CD4-positive, alpha-beta memory T cell (primary cell): ENCODE data around the gene CDH8. TPM values are rescaled to one million over a fixed set of nuclear protein-coding genes. Genes with fewer than 3 reads are reported as not detected.
"Not testable (repeated sequence)": the region's sequence is repeated elsewhere in the genome, so short reads cannot be mapped to it uniquely, and the experiment has no call there.

ENCODE experiments used
- CTCF ChIA-PET: fragments of 350-600 bp; sonication (Branson Sonifier 250); formaldehyde crosslinking; loops from one replicate; lab custom pipeline; 2021; ENCODE audit warnings: inconsistent platforms; ENCODE audit not compliant: partially characterized antibody; lab: Charles Lee
- POLR2A ChIA-PET: fragments of 350-600 bp; sonication (Branson Sonifier 250); formaldehyde crosslinking; loops from one replicate; lab custom pipeline; 2021; ENCODE audit not compliant: partially characterized antibody; lab: Charles Lee
- DNase-seq, 5 donors: peaks; one replicate each; pipeline versions ENCODE4 v3.0.0 to v3.0.0-alpha.2; 2020 to 2022; ENCODE audit warnings: mixed read lengths in 1 of 5
- H3K27ac ChIP-seq: one replicate; pipeline ENCODE4 v1.7.0; 2013; ENCODE audit warnings: low read depth, low read length
- H3K27me3 ChIP-seq: 2 replicates; pipeline ENCODE4 v1.7.0; 2013; ENCODE audit warnings: mild to moderate bottlenecking, low read length, moderate library complexity; ENCODE audit not compliant: insufficient read depth
- H3K36me3 ChIP-seq: 2 replicates; pipeline ENCODE4 v1.7.0; 2013; ENCODE audit warnings: mild to moderate bottlenecking, low read length, moderate library complexity; ENCODE audit not compliant: insufficient read depth
- H3K4me1 ChIP-seq: 2 replicates; pipeline ENCODE4 v1.7.0; 2013; ENCODE audit warnings: mild to moderate bottlenecking, low read length, moderate library complexity; ENCODE audit not compliant: insufficient read depth
- H3K4me3 ChIP-seq, 2 donors: one replicate each; pipeline ENCODE4 v1.7.0; 2013; ENCODE audit warnings: low read length in 2 of 2, mild to moderate bottlenecking in 1 of 2
- H3K9me3 ChIP-seq, 2 donors: one replicate each; pipeline ENCODE4 v1.7.0; 2013; ENCODE audit warnings: low read length in 2 of 2, control low read depth in 1 of 2; ENCODE audit not compliant: control insufficient read depth in 1 of 2
- H3K27ac Mint-ChIP-seq, 7 donors: one replicate each; pipeline ENCODE4 v1.8.0; 2020 to 2021; ENCODE audit warnings: mixed read lengths in 7 of 7, mild to moderate bottlenecking in 6 of 7, inconsistent platforms in 3 of 7, moderate library complexity in 3 of 7
- H3K27me3 Mint-ChIP-seq, 2 donors: one replicate each; pipeline ENCODE4 v1.8.0; 2020 to 2021; ENCODE audit warnings: mixed read lengths in 2 of 2
- H3K36me3 Mint-ChIP-seq, 2 donors: one replicate each; pipeline ENCODE4 v1.8.0; 2020 to 2021; ENCODE audit warnings: mixed read lengths in 2 of 2, inconsistent platforms in 1 of 2, mild to moderate bottlenecking in 1 of 2
- H3K4me1 Mint-ChIP-seq, 4 donors: one replicate each; pipeline ENCODE4 v1.8.0; 2020 to 2021; ENCODE audit warnings: mixed read lengths in 4 of 4, mild to moderate bottlenecking in 1 of 4
- H3K4me3 Mint-ChIP-seq, 8 donors: one replicate each; pipeline ENCODE4 v1.8.0; 2020 to 2021; ENCODE audit warnings: mixed read lengths in 8 of 8, mild to moderate bottlenecking in 7 of 8, moderate library complexity in 6 of 8, inconsistent platforms in 3 of 8
- H3K9me3 Mint-ChIP-seq, 8 donors: one replicate each; pipeline ENCODE4 v1.8.0; 2020 to 2021; ENCODE audit warnings: mixed read lengths in 8 of 8, mild to moderate bottlenecking in 5 of 8, inconsistent platforms in 3 of 8, moderate library complexity in 1 of 8
- intact Hi-C: fragments of 100-400 bp; cut with micrococcal nuclease; formaldehyde crosslinking; loops from one replicate; pipeline ENCODE4 v1.15.1; 2023
- polyA plus RNA-seq, 2 donors: library from polyadenylated mRNA; unstranded; fragments of 300-500 nt; fragmentation: Illumina TruSeq; gene quantifications; one replicate each; pipeline ENCODE4 v1.2.3, GENCODE V29; 2021
- total RNA-seq, 2 experiments: library from RNA; stranded (reverse); gene quantifications; one replicate each; pipeline ENCODE4 v1.2.3, GENCODE V29; 2021

The CDH8 gene
- total and polyA plus RNA-seq, 4 experiments from 2014 or later, result not detected

GRCh38 chr16:61781855-61782254 is 254.4 kb downstream of the CDH8 start:
- H3K4me1 Mint-ChIP-seq, H3K4me1 ChIP-seq, H3K4me3 Mint-ChIP-seq, POLR2A ChIA-PET, H3K27me3 Mint-ChIP-seq, H3K27ac ChIP-seq, intact Hi-C loops, H3K4me3 ChIP-seq, H3K27ac Mint-ChIP-seq, DNase-seq, H3K36me3 ChIP-seq, H3K9me3 ChIP-seq, H3K27me3 ChIP-seq, H3K36me3 Mint-ChIP-seq, CTCF ChIA-PET: not testable (repeated sequence)
- peaks cover 2 to 32% (median 19%) of the 10 kb centered on the region in 8 donors for H3K9me3 Mint-ChIP-seq

- DNase-seq, result no peak
- Histone ChIP-seq H3K27me3 (no peaks in the 10 kb centered on the region), H3K36me3 (no peaks in the 10 kb centered on the region), H3K27ac (no peak overlapping the region), H3K4me3 (no peak overlapping the region), H3K4me1 (no peaks in the 10 kb centered on the region), H3K9me3 (no peaks in the 10 kb centered on the region)
- ChIA-PET POLR2A (no interaction called here), CTCF (no interaction called here)
- Mint-ChIP-seq H3K4me3 (no peak overlapping the region), H3K27ac (no peak overlapping the region), H3K27me3 (no peaks in the 10 kb centered on the region), H3K4me1 (no peaks in the 10 kb centered on the region), H3K36me3 (no peaks in the 10 kb centered on the region), H3K9me3 (peaks cover 2 to 36% (median 21%) of the 10 kb centered on the region in 8 donors)
- intact Hi-C loops, result no loop called here
Measured at GRCh38 chr16:61780161-61780560, 256.1 kb downstream of the CDH8 start.

DNA sequence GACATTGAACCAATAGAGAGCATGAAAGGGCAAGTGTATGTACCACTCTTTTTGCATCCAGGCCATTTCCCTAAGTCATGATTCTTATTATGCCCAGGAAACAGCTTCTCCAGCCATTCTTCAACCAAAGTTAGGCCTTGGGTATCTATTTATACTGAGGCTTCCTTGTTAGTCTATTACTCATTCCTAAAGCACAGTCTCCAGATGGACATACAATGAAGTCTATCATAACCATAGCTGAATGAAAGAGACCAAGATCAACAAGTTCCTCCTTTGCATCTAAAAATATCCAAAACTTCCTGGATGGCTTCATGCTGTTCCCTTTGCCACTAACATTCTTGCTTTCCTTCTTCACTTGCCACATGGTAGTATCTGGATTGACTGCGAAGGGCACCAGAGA is 265.9 kb downstream of the CDH8 start:
- H3K9me3 Mint-ChIP-seq, result peaks cover 2 to 49% (median 18%) of the 10 kb centered on the region in 8 donors
- ChIA-PET CTCF (no interaction called here), POLR2A (no interaction called here)
- H3K36me3 Mint-ChIP-seq, result no peaks in the 10 kb centered on the region
- H3K27ac Mint-ChIP-seq, result no peak overlapping the region
- intact Hi-C loops, result no loop called here
- Histone ChIP-seq H3K27me3 (no peaks in the 10 kb centered on the region), H3K9me3 (peaks cover 0 to 3% of the 10 kb centered on the region in 2 donors), H3K36me3 (no peaks in the 10 kb centered on the region), H3K4me1 (no peaks in the 10 kb centered on the region), H3K4me3 (no peak overlapping the region), H3K27ac (no peak overlapping the region)
- DNase-seq, result no peak
- no peak overlapping the region for H3K4me3 Mint-ChIP-seq
- H3K4me1 Mint-ChIP-seq, result no peaks in the 10 kb centered on the region
- no peaks in the 10 kb centered on the region for H3K27me3 Mint-ChIP-seq

GRCh38 chr16:61763991-61764390 is 272.2 kb downstream of the CDH8 start:
- Histone ChIP-seq H3K9me3 (no peaks in the 10 kb centered on the region), H3K27ac (no peak overlapping the region), H3K36me3 (no peaks in the 10 kb centered on the region), H3K4me3 (no peak overlapping the region), H3K4me1 (no peaks in the 10 kb centered on the region), H3K27me3 (no peaks in the 10 kb centered on the region)
- Mint-ChIP-seq H3K9me3 (peaks cover 4 to 31% (median 20%) of the 10 kb centered on the region in 8 donors), H3K27ac (no peak overlapping the region), H3K27me3 (no peaks in the 10 kb centered on the region), H3K36me3 (no peaks in the 10 kb centered on the region), H3K4me3 (no peak overlapping the region), H3K4me1 (no peaks in the 10 kb centered on the region)
- intact Hi-C loops, result no loop called here
- POLR2A ChIA-PET, result no interaction called here
- CTCF ChIA-PET, result no interaction called here
- DNase-seq, result no peak

- Histone ChIP-seq H3K4me1 (no peaks in the 10 kb centered on the region), H3K4me3 (no peak overlapping the region), H3K36me3 (no peaks in the 10 kb centered on the region), H3K9me3 (no peaks in the 10 kb centered on the region), H3K27me3 (no peaks in the 10 kb centered on the region), H3K27ac (no peak overlapping the region)
- Mint-ChIP-seq H3K4me1 (no peaks in the 10 kb centered on the region), H3K27me3 (no peaks in the 10 kb centered on the region), H3K9me3 (peaks cover 4 to 40% (median 21%) of the 10 kb centered on the region in 8 donors), H3K36me3 (no peaks in the 10 kb centered on the region), H3K4me3 (no peak overlapping the region), H3K27ac (no peak overlapping the region)
- CTCF ChIA-PET, result no interaction called here
- DNase-seq, result no peak
- intact Hi-C loops, result no loop called here
- POLR2A ChIA-PET, result no interaction called here
Measured at GRCh38 chr16:61763013-61763412, 273.2 kb downstream of the CDH8 start.

- Mint-ChIP-seq H3K36me3 (no peaks in the 10 kb centered on the region), H3K27ac (no peak overlapping the region), H3K27me3 (no peaks in the 10 kb centered on the region), H3K4me1 (no peaks in the 10 kb centered on the region), H3K4me3 (no peak overlapping the region), H3K9me3 (peaks cover 0 to 56% (median 28%) of the 10 kb centered on the region in 8 donors)
- no peaks in the 10 kb centered on the region for H3K27me3 ChIP-seq
- intact Hi-C loops, result no loop called here
- no peak overlapping the region for H3K27ac ChIP-seq
- DNase-seq, result no peak
- H3K4me1 ChIP-seq, result no peaks in the 10 kb centered on the region
- CTCF ChIA-PET, result no interaction called here
- no peaks in the 10 kb centered on the region for H3K9me3 ChIP-seq
- no peaks in the 10 kb centered on the region for H3K36me3 ChIP-seq
- no peak overlapping the region for H3K4me3 ChIP-seq
- POLR2A ChIA-PET, result no interaction called here
Measured at GRCh38 chr16:61730997-61731396, 305.2 kb downstream of the CDH8 start.

DNA sequence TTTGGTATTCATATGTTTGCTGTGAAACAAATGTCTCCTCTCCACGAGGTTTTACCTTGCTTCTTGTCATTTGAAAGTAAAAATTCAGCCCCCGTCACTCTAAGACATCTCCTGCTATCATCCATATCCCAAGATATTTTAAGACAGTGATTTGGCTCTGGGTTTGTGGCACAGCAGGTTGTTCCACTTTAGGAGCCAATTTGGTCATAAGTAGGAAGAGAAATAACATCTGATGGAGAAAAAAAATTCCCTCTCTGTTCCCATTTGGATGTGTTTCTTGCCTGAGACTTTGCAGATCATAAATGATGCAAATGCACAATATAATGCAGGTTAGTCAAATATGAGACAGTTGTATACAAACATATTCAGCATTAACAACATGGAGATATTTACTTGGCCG is 309.5 kb downstream of the CDH8 start:
- POLR2A ChIA-PET, result no interaction called here
- Mint-ChIP-seq H3K4me1 (no peaks in the 10 kb centered on the region), H3K4me3 (no peak overlapping the region), H3K36me3 (no peaks in the 10 kb centered on the region), H3K27me3 (no peaks in the 10 kb centered on the region), H3K9me3 (peaks cover 0 to 42% (median 28%) of the 10 kb centered on the region in 8 donors), H3K27ac (no peak overlapping the region)
- H3K36me3 ChIP-seq, result no peaks in the 10 kb centered on the region
- no peaks in the 10 kb centered on the region for H3K4me1 ChIP-seq
- H3K9me3 ChIP-seq, result no peaks in the 10 kb centered on the region
- no peak for DNase-seq
- no peak overlapping the region for H3K4me3 ChIP-seq
- CTCF ChIA-PET, result no interaction called here
- H3K27me3 ChIP-seq, result no peaks in the 10 kb centered on the region
- intact Hi-C loops, result no loop called here
- no peak overlapping the region for H3K27ac ChIP-seq

- no peak overlapping the region for H3K4me3 Mint-ChIP-seq
- Histone ChIP-seq H3K9me3 (no peaks in the 10 kb centered on the region), H3K4me3 (no peak overlapping the region), H3K4me1 (no peaks in the 10 kb centered on the region), H3K27ac (no peak overlapping the region), H3K27me3 (no peaks in the 10 kb centered on the region), H3K36me3 (no peaks in the 10 kb centered on the region)
- H3K36me3 Mint-ChIP-seq, result no peaks in the 10 kb centered on the region
- no peaks in the 10 kb centered on the region for H3K27me3 Mint-ChIP-seq
- POLR2A ChIA-PET, result no interaction called here
- H3K27ac Mint-ChIP-seq, result no peak overlapping the region
- H3K9me3 Mint-ChIP-seq, result peaks cover 0 to 41% (median 29%) of the 10 kb centered on the region in 8 donors
- CTCF ChIA-PET, result no interaction called here
- intact Hi-C loops, result no loop called here
- no peak for DNase-seq
- no peaks in the 10 kb centered on the region for H3K4me1 Mint-ChIP-seq
Measured at GRCh38 chr16:61726125-61726524, 310.1 kb downstream of the CDH8 start.
